Lower leg skin (tissue), 4 donors: ENCODE results near the gene ANKHD1. TPM values are rescaled to one million over a fixed set of nuclear protein-coding genes. Genes with fewer than 3 reads are reported as not detected.
A peak's percentile ranks its signal among the peaks of the same experiment; 100 is the strongest.

Experiments
- DNase-seq, 2 donors: peaks; one replicate each; pipeline ENCODE4 v3.0.0-alpha.2; 2019; ENCODE audit warnings: low spot score in 2 of 2
- H3K4me3 ChIP-seq: fragments of 200-600 bp; sonication (generic); 2 replicates; pipeline ENCODE4 v1.5.1; 2017; ENCODE audit warnings: mild to moderate bottlenecking, low read depth; ENCODE audit not compliant: poor library complexity, severe bottlenecking
- POLR2A ChIP-seq, 2 donors: fragments of 450-650 bp; IDR thresholded peaks; one replicate each; pipeline ENCODE4 v1.6.1; 2016 to 2017; ENCODE audit warnings: antibody characterized with exemption in 2 of 2, mild to moderate bottlenecking in 1 of 2, moderate library complexity in 1 of 2
- WGBS, 2 donors: methylation state at CpG; one replicate each; pipeline ENCODE4 v1.1.5; 2018; 5-methylcytosine and 5-hydroxymethylcytosine counted together
- intact Hi-C: fragments of 100-400 bp; cut with DNase I; formaldehyde crosslinking; loops from one replicate; pipeline ENCODE4 v1.15.0; 2023; ENCODE audit warnings: low total_unique reads
- total RNA-seq, 4 donors: library from RNA; depleted of rRNA; stranded (reverse); fragments of >200 nt; gene quantifications; one replicate each; pipeline ENCODE4 v1.1.0, GENCODE V29; 2016
- TF ChIP-seq, protein P1 (sequence below), 3 donors: fragments of 450-650 bp; IDR thresholded peaks; one replicate each; pipeline ENCODE4 v1.5.1; 2016; ENCODE audit warnings: antibody characterized with exemption in 3 of 3, mild to moderate bottlenecking in 3 of 3, moderate library complexity in 2 of 3

The ANKHD1 gene
- total RNA-seq, 4 donors from 2014 or later = 73.6 to 165 (median 101) TPM

DNA sequence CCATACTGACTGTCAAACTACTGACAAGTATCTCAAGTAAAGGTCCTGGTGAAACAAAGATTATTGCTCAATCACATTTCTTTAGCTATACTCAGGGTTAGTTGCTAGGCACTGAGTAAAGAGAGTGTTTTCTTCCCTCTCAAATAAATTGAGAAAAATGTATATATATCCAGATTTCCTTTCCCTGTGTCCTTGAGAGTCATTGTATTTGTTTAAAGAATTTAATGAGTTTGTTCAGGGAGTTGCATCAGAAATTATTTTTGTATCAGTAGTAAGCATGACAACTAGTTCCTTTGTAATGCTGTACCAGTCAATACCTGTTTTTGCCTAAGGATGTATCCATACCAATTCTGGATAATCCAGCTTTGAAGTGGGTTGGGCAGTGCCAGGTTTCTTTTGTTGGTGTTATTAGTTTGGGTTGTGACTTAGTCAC, 3.2 kb upstream of the ANKHD1 start:
- intact Hi-C loops = no loop called here
- no peak for DNase-seq
- TF ChIP-seq, protein P1, sequence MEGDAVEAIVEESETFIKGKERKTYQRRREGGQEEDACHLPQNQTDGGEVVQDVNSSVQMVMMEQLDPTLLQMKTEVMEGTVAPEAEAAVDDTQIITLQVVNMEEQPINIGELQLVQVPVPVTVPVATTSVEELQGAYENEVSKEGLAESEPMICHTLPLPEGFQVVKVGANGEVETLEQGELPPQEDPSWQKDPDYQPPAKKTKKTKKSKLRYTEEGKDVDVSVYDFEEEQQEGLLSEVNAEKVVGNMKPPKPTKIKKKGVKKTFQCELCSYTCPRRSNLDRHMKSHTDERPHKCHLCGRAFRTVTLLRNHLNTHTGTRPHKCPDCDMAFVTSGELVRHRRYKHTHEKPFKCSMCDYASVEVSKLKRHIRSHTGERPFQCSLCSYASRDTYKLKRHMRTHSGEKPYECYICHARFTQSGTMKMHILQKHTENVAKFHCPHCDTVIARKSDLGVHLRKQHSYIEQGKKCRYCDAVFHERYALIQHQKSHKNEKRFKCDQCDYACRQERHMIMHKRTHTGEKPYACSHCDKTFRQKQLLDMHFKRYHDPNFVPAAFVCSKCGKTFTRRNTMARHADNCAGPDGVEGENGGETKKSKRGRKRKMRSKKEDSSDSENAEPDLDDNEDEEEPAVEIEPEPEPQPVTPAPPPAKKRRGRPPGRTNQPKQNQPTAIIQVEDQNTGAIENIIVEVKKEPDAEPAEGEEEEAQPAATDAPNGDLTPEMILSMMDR (IDR thresholded peaks at IDR 0.05) = no peak
- TF ChIP-seq POLR2A (IDR thresholded peaks at IDR 0.05) = no peak
- H3K4me3 ChIP-seq = no peak overlapping the region

DNA sequence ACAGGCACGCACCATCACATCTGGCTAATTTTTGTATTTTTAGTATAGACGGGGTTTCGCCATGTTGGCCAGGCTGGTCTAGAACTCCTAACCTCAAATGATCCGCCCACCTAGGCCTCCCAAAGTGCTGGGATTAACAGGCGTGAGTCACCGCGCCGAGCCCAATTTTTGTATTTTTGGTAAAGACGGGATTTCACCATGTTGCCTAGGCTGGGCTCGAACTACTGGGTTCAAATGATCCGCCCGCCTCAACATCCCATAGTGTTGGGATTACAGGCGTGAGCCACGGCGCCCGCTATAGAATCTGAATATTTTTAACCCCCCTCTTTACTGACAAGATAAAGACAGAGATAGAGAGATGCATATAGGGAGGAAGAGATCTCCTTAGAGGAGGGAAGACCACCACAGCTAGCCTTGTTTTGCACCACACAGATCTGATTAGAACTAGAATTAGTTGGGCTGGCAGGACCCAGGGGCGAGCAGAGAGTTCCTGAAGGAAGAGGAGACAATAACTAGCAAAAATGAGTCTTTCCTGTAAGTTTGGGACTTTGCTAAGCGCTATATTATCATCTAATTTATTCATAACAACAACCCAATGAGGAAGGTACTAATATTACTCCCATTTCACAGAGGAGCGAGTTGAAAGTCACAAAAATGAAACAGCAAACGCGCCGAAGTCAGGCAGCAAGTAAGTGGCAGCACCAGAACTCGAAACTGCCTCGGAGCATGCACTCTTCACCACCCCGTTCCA, 1.5 kb upstream of the ANKHD1 start:
- no peak for TF ChIP-seq POLR2A (IDR thresholded peaks at IDR 0.05)
- TF ChIP-seq, protein P1 (IDR thresholded peaks at IDR 0.05) = no peak
- DNase-seq = no peak
- peak overlapping the region; percentile 79 for H3K4me3 ChIP-seq
- WGBS, 2 donors = 42 to 47% methylated on average over 25 of the region's 25 CpGs
- intact Hi-C loops = no loop called here

DNA sequence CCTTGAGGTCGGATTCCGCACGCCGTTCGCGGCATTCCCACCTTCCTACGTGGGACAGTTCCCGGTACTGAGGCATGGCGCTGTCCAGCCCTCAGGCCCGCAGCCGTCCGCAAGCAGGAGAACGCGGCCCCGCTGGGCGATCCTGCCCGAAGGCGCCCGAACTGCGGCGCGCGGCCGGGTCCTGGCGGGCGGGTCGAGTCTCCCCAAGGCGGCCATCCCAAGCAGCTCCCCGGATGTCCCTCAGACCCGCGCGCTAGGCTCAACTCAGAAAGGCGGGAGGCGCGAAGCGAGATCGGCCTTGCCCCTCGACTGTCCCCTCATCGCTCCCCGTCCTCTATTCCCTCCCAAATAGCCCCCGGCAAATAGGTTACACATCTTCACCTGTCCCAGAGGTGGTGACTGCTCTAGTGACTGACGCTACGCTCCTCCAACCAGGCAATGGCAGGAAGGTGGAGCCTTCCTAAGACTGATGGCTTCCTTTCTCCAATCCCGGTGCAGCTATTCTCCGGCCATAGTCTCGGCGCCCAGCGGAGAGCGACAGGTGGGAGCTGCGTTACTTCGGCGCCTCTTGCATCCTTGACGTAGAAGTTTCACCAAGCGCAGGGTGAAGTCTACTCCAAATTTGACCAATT, 787 bp upstream of the ANKHD1 start:
- H3K4me3 ChIP-seq = peak overlapping the region; percentile 79
- intact Hi-C loops = no loop called here
- DNase-seq = peak; percentile 92 to 97
- 0 to 2% methylated on average over 25 to 47 of the region's 54 CpGs for WGBS, 2 donors
- TF ChIP-seq, protein P1 (IDR thresholded peaks at IDR 0.05) = no peak
- TF ChIP-seq POLR2A (IDR thresholded peaks at IDR 0.05) = peak in 1 of 2 donors; percentile 0

DNA sequence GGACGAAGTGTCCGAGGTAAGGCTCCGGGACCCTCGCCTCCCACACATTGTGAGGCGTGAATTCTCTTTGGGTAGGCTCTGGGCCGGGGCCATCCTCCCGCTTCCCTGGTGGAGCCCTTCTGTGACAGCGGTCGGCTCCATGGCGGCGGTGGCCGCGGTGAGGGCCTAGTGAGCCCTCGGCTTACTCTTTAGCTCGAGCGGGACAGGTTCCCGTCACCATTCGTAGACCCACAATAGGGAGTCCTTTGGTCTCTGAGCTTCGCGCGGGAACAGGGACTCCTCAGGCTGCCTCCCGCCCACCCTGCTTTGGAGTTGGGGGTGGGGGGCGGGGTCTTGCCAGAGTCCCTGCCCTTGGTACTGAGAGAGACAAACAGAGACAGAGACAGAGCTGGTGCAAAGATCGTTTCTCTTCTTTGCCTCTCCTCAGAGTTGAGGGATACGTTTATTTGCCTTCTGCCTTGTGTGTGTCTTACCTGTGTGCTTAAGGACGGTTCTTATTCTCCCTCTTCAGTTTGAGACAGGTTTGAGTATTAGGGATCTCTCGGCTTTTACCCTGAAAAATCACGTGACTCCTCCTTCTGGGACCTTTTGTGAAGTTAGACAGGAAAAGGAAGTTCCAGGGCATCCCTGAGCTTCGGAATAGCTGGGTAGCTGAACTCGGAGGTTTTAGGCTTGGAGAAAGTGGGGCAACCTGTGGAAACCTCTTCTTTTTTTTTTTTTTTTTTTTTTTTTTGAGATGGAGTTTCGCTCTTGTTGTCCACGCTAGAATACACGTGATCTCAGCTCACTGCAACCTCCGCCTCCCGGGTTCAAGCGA, 833 bp downstream of the ANKHD1 start:
- DNase-seq = peak; percentile 45 to 90
- 3 to 4% methylated on average over 27 to 36 of the region's 36 CpGs for WGBS, 2 donors
- intact Hi-C loops = no loop called here
- TF ChIP-seq, protein P1 (IDR thresholded peaks at IDR 0.05) = no peak
- TF ChIP-seq POLR2A (IDR thresholded peaks at IDR 0.05) = no peak
- H3K4me3 ChIP-seq = peak overlapping the region; percentile 81

DNA sequence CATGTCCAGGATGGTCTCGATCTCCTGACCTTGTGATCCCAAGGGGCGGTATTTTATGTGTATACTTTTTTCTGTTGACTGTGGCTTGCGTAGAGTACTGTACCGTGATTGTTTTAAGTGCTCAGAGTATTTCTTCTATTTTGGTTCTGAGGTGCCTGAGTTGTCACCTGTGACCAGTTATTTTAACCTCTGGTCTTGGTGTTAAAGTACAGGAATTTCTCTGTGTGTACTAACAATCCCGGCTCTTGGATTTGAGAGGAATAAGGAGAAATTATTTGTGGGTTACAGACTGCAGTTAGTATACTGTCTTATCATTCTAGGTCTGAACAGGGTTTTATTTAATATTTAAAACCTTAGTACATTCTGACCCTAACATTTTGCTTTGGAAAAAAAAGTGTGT, 2.0 kb downstream of the ANKHD1 start:
- 69 to 71% methylated on average over 5 of the region's 5 CpGs for WGBS, 2 donors
- intact Hi-C loops = no loop called here
- TF ChIP-seq, protein P1 (IDR thresholded peaks at IDR 0.05) = no peak
- TF ChIP-seq POLR2A (IDR thresholded peaks at IDR 0.05) = no peak
- H3K4me3 ChIP-seq = no peak overlapping the region
- no peak for DNase-seq
